HFF-Myc (cell line): Measurements from ENCODE around the gene CELSR2.

Source experiments
- DNase-seq: peaks from one replicate; pipeline ENCODE4 v3.0.0-alpha.2; 2011; ENCODE audit warnings: low read depth; ENCODE audit errors: extremely low read depth
- H3K4me3 ChIP-seq: replicated peaks from 2 replicates; pipeline ENCODE4 v1.5.1; 2011; ENCODE audit warnings: low read depth, mild to moderate bottlenecking, control low read depth, low read length
- CTCF ChIP-seq: IDR thresholded peaks from 2 replicates; pipeline ENCODE4 v1.5.1; 2012; ENCODE audit warnings: mild to moderate bottlenecking, low read depth, low read length, control low read depth; ENCODE audit errors: missing control alignments

CELSR2 gene

GRCh38 chr1:109273570-109274288 lies 24.4 kb downstream of the CELSR2 start:
- H3K4me3 ChIP-seq, result no peak overlapping the region
- no peak for DNase-seq
- no peak for TF ChIP-seq CTCF

- no peak for DNase-seq
- H3K4me3 ChIP-seq, result no peak overlapping the region
- TF ChIP-seq CTCF, result no peak
Measured at GRCh38 chr1:109274533-109275476, 25.5 kb downstream of the CELSR2 start.

GRCh38 chr1:109275706-109276345 lies 26.5 kb downstream of the CELSR2 start:
- H3K4me3 ChIP-seq, result no peak overlapping the region
- DNase-seq, result no peak
- TF ChIP-seq CTCF, result no peak

GRCh38 chr1:109277434-109278204 lies 28.3 kb downstream of the CELSR2 start:
- H3K4me3 ChIP-seq, result no peak overlapping the region
- TF ChIP-seq CTCF, result peak; percentile 90
- no peak for DNase-seq

- no peak overlapping the region for H3K4me3 ChIP-seq
- TF ChIP-seq CTCF, result no peak
- no peak for DNase-seq
Measured at GRCh38 chr1:109279615-109280278, 30.4 kb downstream of the CELSR2 start.
